GM19328 (cell line): ENCODE data around the gene CLEC16A.

Experiments used
- ATAC-seq: cut with Tn5 transposase; IDR thresholded peaks from one replicate; pipeline ENCODE4 v1.9.1; 2021; ENCODE audit warnings: mild to moderate bottlenecking, moderate library complexity; ENCODE audit not compliant: unreplicated experiment

Gene CLEC16A

GRCh38 chr16:10987361-10988163 is 43.2 kb downstream of the CLEC16A start:
- no peak for ATAC-seq

- no peak for ATAC-seq
Observed at GRCh38 chr16:10988164-10988803, 43.9 kb downstream of the CLEC16A start.

- ATAC-seq = no peak
Observed at GRCh38 chr16:10988879-10989278, 44.5 kb downstream of the CLEC16A start.

GRCh38 chr16:10989559-10989958 is 45.2 kb downstream of the CLEC16A start:
- ATAC-seq = no peak

GRCh38 chr16:10990378-10990777 is 46.0 kb downstream of the CLEC16A start:
- ATAC-seq = no peak

- no peak for ATAC-seq
Observed at GRCh38 chr16:10992112-10992511, 47.7 kb downstream of the CLEC16A start.

- no peak for ATAC-seq
Observed at GRCh38 chr16:10992797-10993196, 48.4 kb downstream of the CLEC16A start.

- ATAC-seq = no peak
Observed at GRCh38 chr16:10993649-10994048, 49.3 kb downstream of the CLEC16A start.

- no peak for ATAC-seq
Observed at GRCh38 chr16:10994571-10994970, 50.2 kb downstream of the CLEC16A start.

- no peak for ATAC-seq
Observed at GRCh38 chr16:10995565-10995964, 51.2 kb downstream of the CLEC16A start.

GRCh38 chr16:10997485-10997884 is 53.1 kb downstream of the CLEC16A start:
- no peak for ATAC-seq

- no peak for ATAC-seq
Observed at GRCh38 chr16:10999300-10999699, 54.9 kb downstream of the CLEC16A start.

- ATAC-seq = no peak
Observed at GRCh38 chr16:11001611-11002010, 57.2 kb downstream of the CLEC16A start.

GRCh38 chr16:11003141-11003540 is 58.8 kb downstream of the CLEC16A start:
- no peak for ATAC-seq

- no peak for ATAC-seq
Observed at GRCh38 chr16:11004351-11004750, 60.0 kb downstream of the CLEC16A start.

GRCh38 chr16:11004973-11005610 is 60.7 kb downstream of the CLEC16A start:
- no peak for ATAC-seq

- ATAC-seq = no peak
Observed at GRCh38 chr16:11005611-11005975, 61.2 kb downstream of the CLEC16A start.

- no peak for ATAC-seq
Observed at GRCh38 chr16:11006656-11007055, 62.3 kb downstream of the CLEC16A start.

GRCh38 chr16:11007714-11008280 is 63.4 kb downstream of the CLEC16A start:
- ATAC-seq = no peak

GRCh38 chr16:11009027-11009755 is 64.8 kb downstream of the CLEC16A start:
- ATAC-seq = no peak
